GM23338 (cell line): ENCODE data around the gene MELTF. TPM values are rescaled to one million over a fixed set of nuclear protein-coding genes. Genes with fewer than 3 reads are reported as not detected.

Experiments
- ATAC-seq: fragments of 200-7000 bp; cut with Tn5 transposase; 3 replicates; pipeline ENCODE4 v1.9.1; 2020
- DNase-seq: peaks from one replicate; pipeline ENCODE4 v3.0.0-alpha.2; 2015; ENCODE audit warnings: low spot score
- H2AFZ ChIP-seq: fragments of 200-600 bp; sonication (generic); 2 replicates; pipeline ENCODE4 v1.8.0; 2016; ENCODE audit warnings: antibody characterized with exemption, mild to moderate bottlenecking, moderate library complexity
- H3F3A ChIP-seq: fragments of 200-600 bp; sonication (generic); replicated peaks from 2 replicates; pipeline ENCODE4 v1.8.0; 2017; ENCODE audit warnings: antibody characterized with exemption, mixed run types, low read depth
- H3K27ac ChIP-seq: fragments of 200-600 bp; sonication (generic); 2 replicates; pipeline ENCODE4 v1.6.1; 2016; ENCODE audit warnings: low read depth
- H3K27me3 ChIP-seq: fragments of 200-600 bp; sonication (generic); 2 replicates; pipeline ENCODE4 v1.8.0; 2016; ENCODE audit warnings: mild to moderate bottlenecking, mixed run types, moderate library complexity; ENCODE audit not compliant: insufficient read depth
- H3K36me3 ChIP-seq: fragments of 200-600 bp; sonication (generic); 2 replicates; pipeline ENCODE4 v1.8.0; 2016; ENCODE audit warnings: mild to moderate bottlenecking; ENCODE audit not compliant: insufficient read depth
- H3K4me1 ChIP-seq: fragments of 200-600 bp; sonication (generic); 2 replicates; pipeline ENCODE4 v1.8.0; 2016; ENCODE audit warnings: mild to moderate bottlenecking, moderate library complexity; ENCODE audit not compliant: insufficient read depth
- H3K4me2 ChIP-seq: fragments of 200-600 bp; sonication (generic); 2 replicates; pipeline ENCODE4 v1.7.1; 2017; ENCODE audit warnings: mixed run types
- H3K4me3 ChIP-seq: fragments of 200-600 bp; sonication (generic); 2 replicates; pipeline ENCODE4 v1.6.1; 2016; ENCODE audit warnings: mixed run types
- H3K79me2 ChIP-seq: fragments of 200-600 bp; sonication (generic); replicated peaks from 2 replicates; pipeline ENCODE4 v1.8.0; 2017; ENCODE audit warnings: mild to moderate bottlenecking; ENCODE audit not compliant: insufficient read depth
- H3K9me2 ChIP-seq: fragments of 200-600 bp; sonication (generic); 2 replicates; pipeline ENCODE4 v1.8.0; 2017; ENCODE audit not compliant: insufficient read depth
- H4K20me1 ChIP-seq: fragments of 200-600 bp; sonication (generic); replicated peaks from 2 replicates; pipeline ENCODE4 v1.8.0; 2017; ENCODE audit warnings: mild to moderate bottlenecking; ENCODE audit not compliant: insufficient read depth
- H3K27ac Mint-ChIP-seq: 2 replicates; pipeline ENCODE4 v1.8.0; 2020; ENCODE audit warnings: inconsistent platforms, mild to moderate bottlenecking, moderate library complexity, mixed read lengths
- H3K27me3 Mint-ChIP-seq: 3 replicates; pipeline ENCODE4 v1.8.0; 2022; ENCODE audit warnings: low read depth, mild to moderate bottlenecking, moderate library complexity, mixed read lengths, inconsistent platforms; ENCODE audit not compliant: insufficient read depth, poor library complexity
- H3K36me3 Mint-ChIP-seq: 3 replicates; pipeline ENCODE4 v1.8.0; 2021; ENCODE audit warnings: low read depth, mild to moderate bottlenecking, inconsistent platforms, moderate library complexity, mixed read lengths
- H3K4me1 Mint-ChIP-seq: 3 replicates; pipeline ENCODE4 v1.8.0; 2020; ENCODE audit warnings: mild to moderate bottlenecking, inconsistent platforms, mixed read lengths
- H3K4me3 Mint-ChIP-seq: 3 replicates; pipeline ENCODE4 v1.8.0; 2021; ENCODE audit warnings: moderate library complexity, mild to moderate bottlenecking, inconsistent platforms, mixed read lengths
- H3K9me3 Mint-ChIP-seq: 3 replicates; pipeline ENCODE4 v1.8.0; 2020; ENCODE audit warnings: moderate library complexity, mild to moderate bottlenecking, inconsistent platforms, mixed read lengths
- CREB1 ChIP-seq: fragments of 250-450 bp; sonication (Bioruptor Pico); IDR thresholded peaks from 2 replicates; pipeline ENCODE4 v1.5.0; 2020; ENCODE audit warnings: low read depth, mild to moderate bottlenecking, moderate library complexity
- ETS1 ChIP-seq: IDR thresholded peaks from 2 replicates; pipeline ENCODE4 v1.6.1; 2016; ENCODE audit warnings: antibody characterized with exemption
- EZH2 ChIP-seq: fragments of 200-600 bp; sonication (generic); IDR thresholded peaks from one replicate; pipeline ENCODE4 v1.8.0; 2017; ENCODE audit warnings: antibody characterized with exemption, mild to moderate bottlenecking, low read depth; ENCODE audit not compliant: unreplicated experiment
- JUNB ChIP-seq: IDR thresholded peaks from one replicate; pipeline ENCODE4 v1.6.1; 2016; ENCODE audit warnings: antibody characterized with exemption; ENCODE audit not compliant: unreplicated experiment
- POLR2AphosphoS5 ChIP-seq: IDR thresholded peaks from 2 replicates; pipeline ENCODE4 v1.6.1; 2016; ENCODE audit warnings: antibody characterized with exemption, low read depth
- REST ChIP-seq: IDR thresholded peaks from one replicate; pipeline ENCODE4 v1.6.1; 2018; ENCODE audit warnings: antibody characterized with exemption; ENCODE audit not compliant: unreplicated experiment
- ZNF462 ChIP-seq: fragments of 250-450 bp; sonication (Bioruptor Pico); IDR thresholded peaks from 2 replicates; pipeline ENCODE4 v1.5.0; 2020; ENCODE audit warnings: mild to moderate bottlenecking, moderate library complexity
- polyA plus RNA-seq: library from polyadenylated mRNA; unstranded; fragments of >200 nt; fragmentation: Nextera tagmentation; extraction: Ambion mirVana; gene quantifications from 2 replicates; pipeline ENCODE4 v1.2.1, GENCODE V29; 2016
- total RNA-seq: library from RNA; depleted of rRNA; stranded (reverse); fragments of >200 nt; shearing (Covaris generic); gene quantifications from 2 replicates; pipeline ENCODE4 v1.2.3, GENCODE V29; 2014

Gene MELTF
- total and polyA plus RNA-seq, 2 experiments from 2014 or later = 1.4 to 5.2 TPM

GRCh38 chr3:197007953-197008352 is 21.7 kb downstream of the MELTF start:
- no peaks in the 10 kb centered on the region; the same call in 1 of the 2 replicates for H3K4me1 ChIP-seq
- no peaks in the 10 kb centered on the region for H3F3A ChIP-seq
- H3K79me2 ChIP-seq = no peaks in the 10 kb centered on the region
- ATAC-seq = no peak
- H3K4me3 ChIP-seq = no peak overlapping the region
- peaks cover 20% of the 10 kb centered on the region for H3K27me3 ChIP-seq
- H3K27me3 Mint-ChIP-seq = peaks cover 23% of the 10 kb centered on the region
- no peak overlapping the region for H3K27ac ChIP-seq
- no peaks in the 10 kb centered on the region for H4K20me1 ChIP-seq
- TF ChIP-seq CREB1 (CRISPR knock-in tag) (no peak), ETS1 (no peak), ZNF462 (CRISPR knock-in tag) (no peak), EZH2 (no peak), REST (no peak), JUNB (no peak), POLR2AphosphoS5 (no peak)
- H3K36me3 ChIP-seq = no peaks in the 10 kb centered on the region
- H3K4me1 Mint-ChIP-seq = peaks cover 6% of the 10 kb centered on the region
- H3K9me2 ChIP-seq = no peaks in the 10 kb centered on the region
- H3K36me3 Mint-ChIP-seq = peaks cover 4% of the 10 kb centered on the region; the same call in 1 of the 3 replicates
- no peak overlapping the region for H3K4me2 ChIP-seq
- H2AFZ ChIP-seq = no peak overlapping the region
- no peak overlapping the region for H3K4me3 Mint-ChIP-seq
- H3K9me3 Mint-ChIP-seq = peaks cover 3% of the 10 kb centered on the region; the same call in 2 of the 3 replicates
- DNase-seq = no peak
- H3K27ac Mint-ChIP-seq = no peak overlapping the region; the same call in 1 of the 2 replicates
